GM19372 (cell line): ENCODE results near the gene RHEB.

ENCODE experiments used
- ATAC-seq: cut with Tn5 transposase; IDR thresholded peaks from one replicate; pipeline ENCODE4 v1.9.1; 2021; ENCODE audit warnings: mild to moderate bottlenecking, low read depth, moderate library complexity; ENCODE audit not compliant: unreplicated experiment

The RHEB gene

DNA sequence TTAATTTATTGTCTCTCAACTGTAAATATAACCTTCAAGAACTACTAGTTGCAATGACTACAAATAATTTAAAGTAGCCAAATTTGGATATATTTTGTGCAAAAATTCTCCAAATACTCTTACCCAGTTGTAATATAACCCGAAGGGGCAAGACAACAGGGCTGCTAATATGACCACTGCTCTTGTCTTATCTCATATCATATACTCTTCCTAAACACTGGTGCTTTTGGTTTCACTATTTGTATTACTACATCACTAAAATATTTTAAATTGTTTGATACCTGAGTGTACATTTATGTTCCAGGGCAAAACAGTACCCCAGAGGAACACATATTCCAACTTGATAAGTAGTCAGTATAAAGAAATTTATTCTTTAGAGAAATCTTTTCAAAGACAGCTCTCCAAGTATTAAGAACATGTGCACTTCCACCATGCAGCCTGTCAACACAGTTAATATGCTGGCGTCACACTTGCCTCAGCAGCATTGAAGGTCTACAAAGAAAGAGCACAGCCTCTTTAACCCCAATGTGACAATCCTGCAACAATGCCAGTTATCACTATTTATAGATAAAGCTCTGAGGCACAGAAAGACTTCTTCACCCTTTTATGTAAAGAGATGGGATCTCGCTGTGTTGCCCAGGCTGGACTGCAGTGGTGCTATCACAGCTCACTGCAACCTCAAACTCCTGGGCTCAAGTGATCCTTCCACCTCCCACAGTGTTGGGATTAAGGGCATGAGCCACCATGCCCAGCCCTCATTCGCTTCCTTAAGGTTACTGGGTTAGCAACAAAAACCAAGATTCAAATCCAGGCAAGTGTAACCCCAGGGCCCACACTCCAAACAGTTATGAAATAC, 37.8 kb downstream of the RHEB start:
- ATAC-seq = no peak

GRCh38 chr7:151477867-151478266, 41.8 kb downstream of the RHEB start:
- ATAC-seq = no peak

- ATAC-seq = no peak
Observed at GRCh38 chr7:151472644-151473380, 46.9 kb downstream of the RHEB start.

- no peak for ATAC-seq
Observed at GRCh38 chr7:151470711-151471110, 49.0 kb downstream of the RHEB start.

DNA sequence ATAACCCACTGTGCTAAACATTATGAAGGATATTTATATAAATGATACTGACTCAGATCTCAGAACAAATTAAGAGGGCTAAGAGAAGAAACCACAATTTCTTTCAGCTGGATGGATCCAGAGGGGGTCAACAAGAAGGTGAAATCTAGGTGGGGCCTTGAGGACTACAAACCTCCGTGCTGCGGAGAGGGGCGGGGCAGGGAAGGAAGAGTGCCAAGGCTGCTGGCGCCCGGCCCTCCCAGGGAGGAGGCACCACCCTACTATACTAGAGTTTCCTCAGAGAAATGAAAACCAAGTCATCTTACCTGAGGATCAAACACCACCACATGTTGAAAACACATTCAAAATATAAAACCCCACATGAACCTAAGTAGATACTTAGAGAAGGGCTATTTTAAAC, 50.4 kb downstream of the RHEB start:
- ATAC-seq = no peak

- ATAC-seq = no peak
Observed at GRCh38 chr7:151468217-151469018, 51.3 kb downstream of the RHEB start.

GRCh38 chr7:151465169-151465568, 54.5 kb downstream of the RHEB start:
- ATAC-seq = no peak

GRCh38 chr7:151462306-151462779, 57.4 kb downstream of the RHEB start:
- ATAC-seq = no peak

DNA sequence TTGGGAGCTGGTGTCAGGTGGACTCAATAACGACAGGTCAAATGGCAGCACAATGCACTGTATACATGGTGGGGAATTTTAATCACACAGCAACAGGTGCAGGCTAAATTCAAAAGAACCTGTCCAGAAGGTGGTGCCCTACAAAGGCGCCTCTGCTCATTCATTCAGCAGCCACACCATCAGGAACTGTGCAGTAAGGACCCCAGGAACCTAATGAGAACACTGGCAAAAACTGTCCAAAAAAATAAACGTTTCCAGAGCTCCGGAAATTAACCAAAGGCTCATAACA, 57.8 kb downstream of the RHEB start:
- no peak for ATAC-seq

DNA sequence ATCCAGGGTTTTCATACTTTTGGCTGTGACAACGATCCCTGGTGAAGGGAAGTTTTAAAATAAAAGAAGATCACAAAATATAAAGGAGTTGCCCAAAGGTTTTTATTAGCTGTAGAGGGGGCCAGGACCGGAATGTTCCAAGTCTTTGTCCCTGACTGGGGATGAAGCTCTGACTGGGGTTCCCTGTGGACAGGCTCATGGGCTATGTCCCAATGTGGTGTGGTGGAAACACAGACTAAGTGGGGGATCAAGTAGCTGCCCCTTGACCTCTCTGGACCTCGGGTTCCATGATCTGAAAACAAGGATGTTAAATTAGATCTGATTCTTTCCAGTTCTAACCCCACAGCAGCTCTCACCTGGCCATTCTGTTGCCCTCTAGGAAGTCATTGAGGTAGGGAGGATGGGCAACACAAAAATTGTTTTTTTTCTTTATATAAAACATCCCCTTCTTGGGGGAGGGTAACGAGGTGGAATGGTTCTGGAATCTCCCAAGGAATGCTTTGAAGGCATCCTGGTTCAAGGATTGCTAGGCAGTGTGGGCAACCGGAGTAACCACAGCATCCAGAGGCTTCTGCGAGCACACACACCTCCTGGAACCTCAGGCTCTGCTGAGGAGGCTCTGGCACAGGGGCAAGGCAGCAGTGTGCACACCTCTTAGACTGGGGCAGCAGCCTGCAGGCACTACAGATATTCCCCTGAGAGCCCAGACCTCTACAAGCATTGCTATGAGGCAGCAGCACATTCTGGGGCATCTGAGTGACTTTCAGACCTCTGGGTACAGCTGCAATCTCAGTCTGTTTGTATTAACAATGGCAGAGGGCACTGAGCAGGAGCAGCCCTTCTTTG, 58.4 kb downstream of the RHEB start:
- no peak for ATAC-seq

GRCh38 chr7:151460474-151460855, 59.2 kb downstream of the RHEB start:
- ATAC-seq = no peak

DNA sequence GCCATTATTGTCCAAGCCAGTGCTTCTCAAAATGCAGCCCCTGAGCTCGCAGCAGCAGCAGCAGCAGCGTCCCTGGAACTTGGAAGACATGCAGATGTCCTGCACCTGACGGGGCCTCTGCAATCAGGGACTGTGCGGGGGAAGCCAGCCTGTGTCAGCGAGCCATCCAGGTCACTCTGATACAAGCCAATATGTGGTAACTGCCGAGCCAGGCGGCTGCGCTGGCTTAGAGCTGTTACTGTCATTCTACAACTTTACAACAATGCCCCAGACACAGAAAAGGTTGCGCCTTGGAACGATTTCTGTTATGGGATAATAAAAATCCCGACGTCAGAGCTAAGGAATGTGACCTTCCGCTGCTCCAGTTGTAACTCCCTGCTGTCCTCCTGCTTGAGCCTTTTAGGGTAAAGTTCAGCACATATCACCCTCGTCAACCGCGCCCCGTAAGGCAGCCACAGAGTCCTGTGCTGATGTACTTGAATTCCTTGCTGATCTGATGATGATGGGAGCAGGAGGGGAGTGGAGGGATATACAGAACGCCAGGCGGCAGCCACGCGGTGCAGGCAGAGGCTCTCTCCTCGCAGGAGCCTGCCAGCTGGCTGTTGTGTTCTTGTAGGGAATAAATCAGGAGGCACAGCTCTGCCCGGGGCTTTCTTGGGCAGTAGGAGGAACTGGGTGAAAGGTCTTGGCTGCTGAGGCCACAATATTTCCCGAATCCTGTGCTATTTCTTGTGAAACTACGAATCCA, 59.8 kb downstream of the RHEB start:
- no peak for ATAC-seq

- no peak for ATAC-seq
Observed at GRCh38 chr7:151457534-151457933, 62.2 kb downstream of the RHEB start.

- no peak for ATAC-seq
Observed at GRCh38 chr7:151456782-151457181, 62.9 kb downstream of the RHEB start.

- no peak for ATAC-seq
Observed at GRCh38 chr7:151456276-151456675, 63.4 kb downstream of the RHEB start.

DNA sequence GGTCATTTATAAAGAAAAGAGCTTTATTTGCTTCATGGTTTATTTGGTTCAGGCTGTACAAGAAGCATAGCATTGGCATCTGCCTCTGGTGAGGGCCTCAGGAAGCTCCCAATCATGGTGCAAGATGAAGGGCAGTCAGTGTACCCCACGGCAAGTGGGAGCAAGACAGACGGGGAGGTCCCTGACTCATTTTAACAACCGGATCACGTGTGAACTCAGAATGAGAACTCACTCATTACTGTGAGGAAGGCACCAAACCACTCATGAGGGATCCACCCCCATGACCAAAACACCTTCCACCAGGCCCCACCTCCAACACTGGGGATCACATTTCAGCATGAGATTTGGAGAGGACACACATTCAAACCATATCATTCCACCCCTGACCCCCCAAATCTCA, 64.0 kb downstream of the RHEB start:
- no peak for ATAC-seq

GRCh38 chr7:151454932-151455530, 64.7 kb downstream of the RHEB start:
- no peak for ATAC-seq

- ATAC-seq = no peak
Observed at GRCh38 chr7:151454305-151454704, 65.4 kb downstream of the RHEB start.

GRCh38 chr7:151453326-151453791, 66.3 kb downstream of the RHEB start:
- no peak for ATAC-seq
